H1 (cell line): Measurements from ENCODE around the gene TPRG1L. TPM values are rescaled to one million over a fixed set of nuclear protein-coding genes. Genes with fewer than 3 reads are reported as not detected.

Source experiments
- CTCF ChIA-PET: fragments of 300-600 bp; sonication (Branson Sonifier 250); formaldehyde crosslinking; loops from one replicate; lab custom pipeline; 2021; ENCODE audit not compliant: partially characterized antibody; lab: Charles Lee
- POLR2A ChIA-PET: fragments of 300-600 bp; sonication (Branson Sonifier 250); formaldehyde crosslinking; loops from one replicate; lab custom pipeline; 2021; ENCODE audit warnings: inconsistent platforms; ENCODE audit not compliant: partially characterized antibody; lab: Charles Lee
- DNase-seq, 2 experiments: peaks; one replicate each; pipeline versions ENCODE4 v3.0.0 to v3.0.0-alpha.2; 2010 to 2022; ENCODE audit warnings: low spot score in 2 of 2, low read depth in 1 of 2, mixed read lengths in 1 of 2
- FAIRE-seq: peaks from 2 replicates; lab custom pipeline; 2011; peaks lifted over from hg19 to GRCh38; lab: Jason Lieb, UNC
- H2AFZ ChIP-seq: 2 replicates; pipeline ENCODE4 v1.8.1; 2012; ENCODE audit warnings: low read length, inconsistent platforms
- H2AK5ac ChIP-seq: 2 replicates; pipeline ENCODE4 v1.6.1; 2013; ENCODE audit warnings: low read depth, low read length
- H2BK120ac ChIP-seq: replicated peaks from 2 replicates; pipeline ENCODE3; 2013; ENCODE audit warnings: low read depth, low read length, inconsistent platforms
- H2BK12ac ChIP-seq: 2 replicates; pipeline ENCODE4 v1.6.1; 2013; ENCODE audit warnings: low read depth, low read length
- H2BK15ac ChIP-seq: 2 replicates; pipeline ENCODE4 v1.6.1; 2013; ENCODE audit warnings: low read length
- H2BK20ac ChIP-seq: 2 replicates; pipeline ENCODE4 v1.6.1; 2013; ENCODE audit warnings: low read length
- H2BK5ac ChIP-seq: 2 replicates; pipeline ENCODE4 v1.6.1; 2013; ENCODE audit warnings: low read depth, low read length
- H3K14ac ChIP-seq: 2 replicates; pipeline ENCODE4 v1.6.1; 2013; ENCODE audit warnings: inconsistent platforms; ENCODE audit not compliant: insufficient read length
- H3K18ac ChIP-seq: 2 replicates; pipeline ENCODE4 v1.6.1; 2013; ENCODE audit warnings: low read length; ENCODE audit errors: extremely low read depth
- H3K23ac ChIP-seq: 2 replicates; pipeline ENCODE4 v1.6.1; 2013; ENCODE audit warnings: inconsistent platforms; ENCODE audit not compliant: insufficient read length
- H3K23me2 ChIP-seq: 2 replicates; pipeline ENCODE4 v1.6.1; 2013; ENCODE audit warnings: low read depth, low read length
- H3K27ac ChIP-seq: 2 replicates; pipeline ENCODE4 v1.6.1; 2011; ENCODE audit warnings: low read depth, low read length, inconsistent platforms
- H3K27me3 ChIP-seq, 4 experiments: replicated peaks in 1 of 4; 1 replicate in 1 of 4; 2 replicates in 3 of 4; pipeline versions ENCODE4 v1.6.1 to v1.8.1; 2011 to 2013; ENCODE audit warnings: low read length in 3 of 4, mild to moderate bottlenecking in 3 of 4, inconsistent platforms in 2 of 4, mixed read lengths in 2 of 4, moderate library complexity in 1 of 4; ENCODE audit not compliant: control insufficient read depth in 3 of 4, insufficient read depth in 3 of 4; ENCODE audit errors: extremely low read depth in 1 of 4
- H3K36me3 ChIP-seq, 4 experiments: 2 replicates each; pipeline versions ENCODE4 v1.6.1 to v1.8.1; 2011 to 2013; ENCODE audit warnings: mild to moderate bottlenecking in 4 of 4, low read length in 3 of 4, moderate library complexity in 2 of 4, control low read depth in 1 of 4, inconsistent platforms in 1 of 4; ENCODE audit not compliant: insufficient read depth in 4 of 4, control insufficient read depth in 2 of 4
- H3K4ac ChIP-seq: replicated peaks from 2 replicates; pipeline ENCODE3; 2013; ENCODE audit warnings: low read length, low read depth, mixed read lengths, inconsistent platforms; ENCODE audit not compliant: insufficient read length
- H3K4me1 ChIP-seq, 4 experiments: replicated peaks in 1 of 4; 1 replicate in 1 of 4; 2 replicates in 3 of 4; pipeline versions ENCODE4 v1.6.1 to v1.8.1; 2011 to 2013; ENCODE audit warnings: low read length in 3 of 4, inconsistent platforms in 2 of 4, mixed read lengths in 1 of 4; ENCODE audit not compliant: insufficient read depth in 4 of 4, control insufficient read depth in 3 of 4
- H3K4me2 ChIP-seq, 2 experiments: 2 replicates each; pipeline versions ENCODE4 v1.6.1 to v1.8.1; 2011 to 2013; ENCODE audit warnings: low read depth in 2 of 2, low read length in 2 of 2, control low read depth in 1 of 2, inconsistent platforms in 1 of 2, mild to moderate bottlenecking in 1 of 2; ENCODE audit not compliant: insufficient read depth in 1 of 2
- H3K4me3 ChIP-seq, 4 experiments: fragments of 200-600, 300-600 bp in 1 of 4; sonication (generic), shearing (Covaris generic), sonication (Bioruptor Twin) in 1 of 4; 2 replicates each; pipeline versions ENCODE4 v1.5.1 to v1.8.1; 2011 to 2016; ENCODE audit warnings: low read length in 4 of 4, low read depth in 3 of 4, control low read depth in 2 of 4, inconsistent platforms in 2 of 4, mild to moderate bottlenecking in 2 of 4, mixed read lengths in 1 of 4, moderate library complexity in 1 of 4; ENCODE audit not compliant: insufficient read depth in 2 of 4; ENCODE audit errors: extremely low read depth in 1 of 4
- H3K56ac ChIP-seq: replicated peaks from 2 replicates; pipeline ENCODE3; 2013; ENCODE audit warnings: low read depth, mild to moderate bottlenecking, mixed read lengths, low read length, inconsistent platforms; ENCODE audit not compliant: insufficient read length
- H3K79me1 ChIP-seq: 2 replicates; pipeline ENCODE4 v1.6.1; 2013; ENCODE audit warnings: low read depth, low read length, control low read depth
- H3K79me2 ChIP-seq, 2 experiments: 2 replicates each; pipeline versions ENCODE4 v1.6.1 to v1.8.1; 2012 to 2013; ENCODE audit warnings: low read length in 2 of 2, mild to moderate bottlenecking in 2 of 2, inconsistent platforms in 1 of 2; ENCODE audit not compliant: insufficient read depth in 2 of 2, control insufficient read depth in 1 of 2
- H3K9ac ChIP-seq, 4 experiments: replicated peaks in 1 of 4; 1 replicate in 1 of 4; 2 replicates in 3 of 4; pipeline versions ENCODE4 v1.6.1 to v1.8.1; 2011 to 2013; ENCODE audit warnings: low read depth in 3 of 4, low read length in 3 of 4, control low read depth in 2 of 4, mild to moderate bottlenecking in 2 of 4, moderate library complexity in 2 of 4, inconsistent platforms in 1 of 4; ENCODE audit errors: extremely low read depth in 1 of 4
- H3K9me3 ChIP-seq, 2 experiments: 2 replicates each; pipeline versions ENCODE4 v1.6.1 to v1.8.1; 2012 to 2013; ENCODE audit warnings: mild to moderate bottlenecking in 2 of 2, moderate library complexity in 2 of 2, control low read depth in 1 of 2, inconsistent platforms in 1 of 2, low read depth in 1 of 2, low read length in 1 of 2, mixed read lengths in 1 of 2; ENCODE audit not compliant: insufficient read depth in 2 of 2
- H4K20me1 ChIP-seq, 2 experiments: replicated peaks in 1 of 2; 2 replicates each; pipeline versions ENCODE3 to v1.8.1; 2011 to 2013; ENCODE audit warnings: inconsistent platforms in 2 of 2, low read length in 2 of 2, mild to moderate bottlenecking in 1 of 2; ENCODE audit not compliant: insufficient read depth in 2 of 2, control insufficient read depth in 1 of 2
- H4K5ac ChIP-seq: 2 replicates; pipeline ENCODE4 v1.6.1; 2013; ENCODE audit warnings: low read length, low read depth, mixed read lengths, inconsistent platforms; ENCODE audit not compliant: insufficient read length
- H4K8ac ChIP-seq: 2 replicates; pipeline ENCODE4 v1.8.0; 2013; ENCODE audit warnings: mild to moderate bottlenecking, moderate library complexity, low read length, inconsistent platforms; ENCODE audit not compliant: insufficient read depth; ENCODE audit errors: extremely low read depth
- H4K91ac ChIP-seq: replicated peaks from 2 replicates; pipeline ENCODE3; 2013; ENCODE audit warnings: low read length, mixed read lengths, inconsistent platforms; ENCODE audit not compliant: insufficient read length
- CTCF ChIP-seq, 3 experiments: IDR thresholded peaks; 1 replicate in 2 of 3; 2 replicates in 1 of 3; pipeline versions ENCODE4 v1.5.1 to v1.6.1; 2011; ENCODE audit warnings: low read length in 3 of 3, mild to moderate bottlenecking in 3 of 3, inconsistent platforms in 2 of 3, low read depth in 1 of 3, moderate library complexity in 1 of 3; ENCODE audit not compliant: insufficient read depth in 1 of 3; ENCODE audit errors: control extremely low read depth in 1 of 3
- MAX ChIP-seq: IDR thresholded peaks from 2 replicates; pipeline ENCODE4 v1.6.1; 2012; ENCODE audit warnings: inconsistent platforms
- RAD21 ChIP-seq, 2 experiments: IDR thresholded peaks in 1 of 2; conservative IDR thresholded peaks in 1 of 2; 2 replicates each; pipeline ENCODE4 v1.6.1; 2011; ENCODE audit warnings: low read depth in 2 of 2, low read length in 2 of 2, improper control_type of control experiment in 1 of 2, inconsistent platforms in 1 of 2, mild to moderate bottlenecking in 1 of 2, moderate library complexity in 1 of 2
- WGBS, 2 experiments: shearing (Covaris generic) in 1 of 2; methylation state at CpG; one replicate each; pipeline versions ENCODE4 v1.1.6 to v1.1.7; 2013 to 2015; ENCODE audit warnings: low lambda C conversion rate in 2 of 2, mixed read lengths in 2 of 2, inconsistent platforms in 1 of 2, low coverage in 1 of 2, missing lambda C conversion rate in 1 of 2; ENCODE audit not compliant: insufficient replicate concordance in 2 of 2, insufficient coverage in 1 of 2, insufficient read length in 1 of 2; ENCODE audit errors: extremely low coverage in 1 of 2, missing lambda C conversion rate in 1 of 2; 5-methylcytosine and 5-hydroxymethylcytosine counted together
- polyA plus RNA-seq, 7 experiments: library from polyadenylated mRNA; depleted of rRNA in 3 of 7; stranded (reverse) in 5 of 7; unstranded in 2 of 7; fragments of >200 nt in 5 of 7; fragments of 200-250 nt in 2 of 7; gene quantifications; 1 replicate in 5 of 7; 2 replicates in 1 of 7; 4 replicates in 1 of 7; pipeline versions ENCODE4 v1.2.1 to v1.2.3, GENCODE V29; 2011 to 2013; ENCODE audit warnings: missing spikeins in 2 of 7, mixed read lengths in 2 of 7
- total RNA-seq: library from RNA; stranded (reverse); fragmentation: NEBNext Ultra II Directional; extraction: Animal tissue kit (Norgen Biotek cat#: 25700); gene quantifications from 2 replicates; pipeline ENCODE4 v1.2.1, GENCODE V29; 2021

Gene TPRG1L
- total and polyA plus RNA-seq, 2 of the 8 experiments (the other 6 are each of a cell fraction or from before 2014, with no cell fraction given): 21.7 to 22.3 TPM

GRCh38 chr1:3590951-3591865 is 33.6 kb upstream of the TPRG1L start:
- ChIA-PET CTCF (interaction anchor here (0.5 to 9.7 kb wide), 40 partner anchors 9 to 1742 kb away, joined by 3 to 132 read pairs (median 4); partner anchors contain the start of genes MEGF6 and TPRG1L), POLR2A (no interaction called here)
- Histone ChIP-seq H3K4ac (no peak overlapping the region), H3K23me2 (no peaks in the 10 kb centered on the region), H3K36me3 (no peaks in the 10 kb centered on the region), H2AK5ac (0 out of 2 replicates have a peak overlapping the region, but pooled peaks have one; percentile 53), H3K18ac (no peak overlapping the region), H4K8ac (no peak overlapping the region), H3K14ac (no peak overlapping the region), H3K27me3 (no peaks in the 10 kb centered on the region), H3K4me2 (no peak overlapping the region), H3K79me1 (0 out of 2 replicates have a peak, but pooled peaks cover 2% of the 10 kb centered on the region), H2BK20ac (no peak overlapping the region), H3K56ac (no peak overlapping the region), H4K20me1 (peaks cover 0 to under 1% of the 10 kb centered on the region in 2 experiments), H2BK12ac (0 out of 2 replicates have a peak overlapping the region, but pooled peaks have one; percentile 39), H4K91ac (no peak overlapping the region), H3K79me2 (no peaks in the 10 kb centered on the region), H2BK5ac (no peak overlapping the region), H2BK120ac (no peak overlapping the region), H4K5ac (no peak overlapping the region), H3K4me3 (no peak overlapping the region), H2AFZ (no peak overlapping the region), H2BK15ac (no peak overlapping the region), H3K4me1 (peaks cover 0 to 13% (median 6%) of the 10 kb centered on the region in 4 experiments; a peak in 5 of 7 replicates), H3K23ac (no peak overlapping the region), H3K9ac (no peak overlapping the region), H3K27ac (no peak overlapping the region), H3K9me3 (no peaks in the 10 kb centered on the region; a peak in 1 of 4 replicates)
- 84% methylated on average over 19 of the region's 33 CpGs; no CpG with 5 or more reads in 1 of the 2 experiments for WGBS, 2 experiments
- FAIRE-seq: no peak
- TF ChIP-seq CTCF (IDR thresholded peaks at IDR 0.05; ENCODE audit: control extremely low read depth in 1 of 3, insufficient read depth in 1 of 3, low read depth in 1 of 3, low read length in 3 of 3): peak in 2 of 3 experiments; percentile 21 to 71; a peak in 3 of 4 replicates
- peak; percentile 14 to 30; a peak in 2 of 4 replicates for TF ChIP-seq RAD21 (IDR thresholded peaks at IDR 0.05 in 1 of 2, conservative IDR thresholded peaks at IDR 0.05 in 1 of 2; ENCODE audit: low read depth in 2 of 2, low read length in 2 of 2)
- TF ChIP-seq MAX: no peak
- peak in 1 of 2 experiments; percentile 79 for DNase-seq
